ENCODE measurements around the gene RANBP1. TPM values are rescaled to one million over a fixed set of nuclear protein-coding genes. Genes with fewer than 3 reads are reported as not detected.

The RANBP1 gene
- polyA plus RNA-seq, 1 donor: 190 TPM

DNA sequence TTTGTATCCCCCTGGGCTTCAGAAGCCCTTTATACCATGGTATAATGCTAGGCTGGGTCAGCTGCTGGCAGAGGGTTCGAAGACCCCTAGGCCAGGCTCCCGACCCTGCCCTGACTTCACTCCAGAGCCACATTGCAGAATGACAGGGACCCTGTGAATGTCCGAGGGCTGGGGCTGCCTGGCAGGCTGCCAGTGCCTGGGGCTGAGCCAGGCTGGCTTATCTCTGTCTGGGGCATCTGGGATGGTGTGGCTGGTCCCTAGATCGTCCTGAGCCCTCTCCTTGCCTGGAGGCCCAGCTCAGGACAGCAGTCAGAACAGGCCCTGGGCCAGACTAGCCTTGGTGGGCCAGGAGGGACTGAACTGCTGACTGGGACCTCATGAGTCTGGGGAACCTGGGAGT is 19.4 kb downstream of the RANBP1 start:
- DNase-seq: no peak

- DNase-seq: no peak
Measured at GRCh38 chr22:20135806-20136602, 20.1 kb downstream of the RANBP1 start.

GRCh38 chr22:20136603-20136873 is 20.6 kb downstream of the RANBP1 start:
- no peak for DNase-seq

DNA sequence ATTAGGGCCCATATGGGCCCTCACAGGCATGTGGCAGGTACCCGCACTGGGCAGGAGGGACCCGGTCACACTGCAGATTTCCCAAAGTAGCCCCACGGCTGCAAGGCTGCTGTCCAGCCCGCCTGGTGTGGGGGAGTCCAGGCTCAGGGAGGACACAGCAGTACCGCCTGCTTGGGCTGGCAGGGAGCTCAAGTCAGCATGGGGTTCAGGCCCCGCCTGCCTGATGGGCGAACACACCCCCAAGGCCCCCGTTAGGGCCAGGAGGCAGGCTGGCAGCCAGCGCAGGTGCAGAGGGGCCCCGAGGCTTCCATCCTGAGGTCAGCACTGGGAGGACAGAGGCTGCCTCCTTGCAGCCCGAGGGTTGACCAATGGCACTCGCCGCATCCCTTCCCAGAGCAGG is 21.2 kb downstream of the RANBP1 start:
- DNase-seq: no peak

DNA sequence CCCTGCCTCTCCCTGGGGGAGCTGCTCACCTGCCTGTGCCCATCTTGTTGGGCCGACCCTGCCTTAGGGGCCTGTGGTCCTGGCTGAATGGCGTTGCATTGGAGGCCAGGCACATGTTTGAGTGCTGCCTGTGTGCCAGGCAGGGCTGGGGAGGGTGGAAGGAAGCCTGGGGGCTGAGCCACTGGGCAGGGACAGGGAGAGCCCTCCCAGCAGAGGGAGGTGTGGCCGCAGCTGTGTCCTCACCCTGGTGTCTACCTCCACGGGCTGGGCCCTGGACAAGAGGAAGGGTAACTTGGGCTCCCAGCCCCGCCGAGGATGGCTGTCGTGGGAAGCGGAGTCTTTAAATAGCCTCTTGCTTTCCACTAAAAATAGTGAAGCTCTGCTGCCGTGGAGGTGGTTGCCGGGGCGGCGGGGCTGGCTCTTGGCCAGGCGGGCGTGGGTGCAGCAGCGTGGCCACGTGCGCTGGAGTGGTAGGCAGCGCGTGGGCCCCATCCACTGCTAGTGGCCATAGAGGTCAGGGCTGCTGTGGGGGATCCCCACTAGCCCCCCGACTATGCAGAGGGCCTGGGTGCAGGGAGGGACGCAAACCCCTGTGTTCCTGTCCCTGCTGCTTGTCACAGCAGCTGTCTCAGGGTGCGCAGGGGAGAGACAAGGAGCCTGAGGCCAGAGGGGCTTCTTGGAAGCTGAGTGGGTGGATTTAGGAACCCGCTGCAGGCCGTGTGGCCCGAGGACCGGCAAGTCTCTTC is 21.9 kb downstream of the RANBP1 start:
- DNase-seq: no peak

GRCh38 chr22:20138417-20138738 is 22.5 kb downstream of the RANBP1 start:
- DNase-seq: no peak

GRCh38 chr22:20138868-20139267 is 23.0 kb downstream of the RANBP1 start:
- DNase-seq: no peak

GRCh38 chr22:20139391-20140106 is 23.6 kb downstream of the RANBP1 start:
- no peak for DNase-seq

- DNase-seq: no peak
Measured at GRCh38 chr22:20140107-20140445, 24.2 kb downstream of the RANBP1 start.

DNA sequence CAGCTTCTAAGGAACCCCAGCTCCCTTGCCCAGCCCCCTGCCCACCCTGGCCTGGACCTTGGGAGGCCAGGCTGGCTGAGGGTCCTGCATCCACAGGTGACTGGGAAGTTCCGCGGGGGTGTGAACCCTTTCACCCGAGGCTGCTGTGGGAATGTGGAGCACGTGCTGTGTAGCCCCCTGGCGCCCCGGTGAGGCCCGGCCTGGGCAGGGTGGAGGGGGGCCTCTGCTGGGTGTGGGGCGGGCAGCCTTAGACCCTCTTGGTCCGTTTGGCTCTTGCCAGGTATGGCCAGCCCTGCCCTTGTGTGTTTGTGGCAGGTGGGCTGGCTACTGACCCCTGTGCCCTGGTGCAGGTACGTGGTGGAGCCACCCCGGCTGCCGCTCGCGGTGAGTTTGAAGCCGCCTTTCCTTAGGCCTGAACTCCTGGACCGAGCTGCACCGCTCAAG is 24.6 kb downstream of the RANBP1 start:
- DNase-seq: no peak

DNA sequence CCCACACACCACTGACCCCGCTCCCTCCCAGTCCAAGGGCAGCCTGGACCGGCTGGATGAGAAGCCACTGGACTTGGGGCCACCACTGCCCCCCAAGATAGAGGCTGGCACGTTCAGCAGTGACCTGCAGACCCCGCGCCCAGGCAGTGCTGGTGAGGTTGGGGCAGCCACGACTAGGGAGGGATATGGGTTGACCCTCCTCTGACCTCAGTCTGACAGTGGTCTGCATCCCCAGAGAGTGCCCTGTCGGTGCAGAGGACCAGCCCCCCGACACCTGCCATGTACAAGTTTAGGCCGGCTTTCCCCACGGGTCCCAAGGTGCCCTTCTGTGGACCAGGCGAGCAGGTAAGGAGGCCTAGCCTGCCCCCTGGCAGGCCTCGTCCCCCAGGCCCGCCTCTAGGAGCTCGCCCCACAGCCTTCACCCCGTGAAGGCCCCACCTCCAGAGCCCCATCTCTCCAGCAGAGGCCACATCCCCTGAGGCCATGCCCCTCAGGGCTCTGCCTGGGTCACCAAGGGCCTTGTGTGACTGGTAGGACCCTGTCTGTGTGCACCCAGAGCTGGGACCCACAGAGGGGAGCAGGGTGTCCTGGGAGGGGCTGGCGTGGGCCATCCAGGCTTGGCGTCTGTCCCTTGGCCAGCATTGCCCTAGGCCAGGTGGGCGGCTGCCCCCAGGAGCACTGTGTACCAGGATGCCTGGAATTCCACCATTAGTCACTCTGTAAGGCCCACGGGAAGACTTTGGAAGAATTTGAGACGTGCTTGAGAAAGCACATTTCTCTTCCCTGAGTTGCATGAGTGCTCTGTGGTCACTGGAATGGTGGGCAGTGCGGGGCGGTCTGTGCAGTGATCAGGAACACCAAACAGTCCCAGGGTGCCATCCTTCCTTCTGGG is 25.5 kb downstream of the RANBP1 start:
- no peak for DNase-seq

GRCh38 chr22:20142711-20143621 is 27.1 kb downstream of the RANBP1 start:
- DNase-seq: no peak

DNA sequence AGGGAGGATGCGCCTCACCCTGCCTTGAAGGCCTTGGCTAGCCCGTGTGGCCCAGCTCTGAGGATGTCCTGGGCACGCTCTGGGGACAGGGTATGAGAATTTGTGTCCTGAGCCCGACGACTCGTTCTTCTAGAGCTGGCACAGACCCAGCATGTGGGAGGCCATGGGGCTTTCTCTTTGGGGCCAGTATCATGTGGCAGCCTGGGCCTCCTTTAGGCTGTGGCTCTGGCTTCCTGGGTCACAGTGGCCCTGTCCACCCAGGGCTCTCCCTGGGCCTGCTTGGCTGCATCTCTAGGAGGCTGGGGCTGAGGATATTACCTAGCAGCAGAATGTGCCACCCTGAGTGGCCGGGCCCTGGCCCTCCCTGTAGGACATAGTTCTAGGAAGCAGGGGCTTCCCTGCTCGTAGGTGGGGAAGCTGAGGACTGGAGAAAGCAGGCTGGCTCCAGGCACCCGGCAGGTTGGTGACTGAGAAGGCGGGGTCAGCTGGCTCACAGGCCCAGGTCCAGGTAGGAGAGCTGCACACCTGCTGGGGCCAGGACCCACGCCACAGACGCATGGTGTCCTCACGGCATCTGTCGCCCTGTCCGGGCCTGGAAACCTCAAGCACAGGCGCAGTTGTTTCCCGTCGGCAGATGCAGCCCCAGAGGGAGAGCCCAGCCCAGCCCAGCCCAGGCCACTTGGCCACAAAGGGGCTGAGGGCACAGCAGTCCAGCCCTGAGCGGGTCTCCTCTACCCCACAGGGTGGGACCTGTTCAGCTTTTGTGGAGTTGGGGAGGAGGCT is 28.2 kb downstream of the RANBP1 start:
- DNase-seq: no peak

- DNase-seq: no peak
Measured at GRCh38 chr22:20145206-20145831, 29.4 kb downstream of the RANBP1 start.

DNA sequence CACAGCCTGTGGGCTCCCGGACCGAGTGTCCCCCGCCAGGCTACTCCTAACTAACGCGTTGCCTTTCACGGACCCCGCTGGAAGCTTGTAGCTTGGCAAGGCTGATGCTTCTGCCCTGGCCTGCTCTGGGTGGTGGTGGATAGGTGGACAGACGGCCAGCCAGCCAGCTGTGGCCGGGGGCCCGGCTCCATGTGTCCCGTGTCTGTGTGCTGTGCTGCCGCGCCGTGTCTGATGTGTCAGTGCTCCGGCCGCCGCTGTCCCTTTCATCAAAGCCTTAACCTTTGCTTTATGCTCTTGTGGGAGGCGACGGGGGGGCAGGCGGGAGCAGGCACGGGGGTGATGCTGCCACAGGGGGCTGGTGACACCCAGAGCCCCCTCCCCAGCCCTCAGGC is 29.9 kb downstream of the RANBP1 start:
- no peak for DNase-seq

GRCh38 chr22:20146777-20147176 is 30.9 kb downstream of the RANBP1 start:
- no peak for DNase-seq

- DNase-seq: no peak
Measured at GRCh38 chr22:20147237-20147988, 31.5 kb downstream of the RANBP1 start.

DNA sequence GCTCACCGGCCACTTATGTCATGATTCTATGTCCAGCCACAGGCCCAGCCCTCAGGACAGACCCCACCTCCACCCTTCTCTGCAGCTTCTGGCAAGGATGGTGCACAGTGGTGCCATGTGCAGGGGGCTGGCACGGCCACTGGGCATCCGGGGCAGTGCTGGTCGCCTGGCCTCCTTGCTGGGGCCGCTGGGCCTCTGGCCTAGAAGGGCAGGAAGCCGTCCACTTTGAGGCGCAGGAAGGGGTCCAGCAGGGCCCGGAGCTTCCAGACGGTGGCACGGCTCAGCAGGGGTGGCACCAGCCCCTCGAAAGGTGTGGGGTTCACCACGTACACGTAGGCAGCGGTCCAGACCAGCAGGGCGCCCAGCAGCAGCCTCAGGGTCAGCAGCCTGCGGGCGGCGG is 32.5 kb downstream of the RANBP1 start:
- DNase-seq: no peak
